ENCODE results near the gene CUL2.
A peak's percentile ranks its signal among the peaks of the same experiment; 100 is the strongest.

Gene CUL2

DNA sequence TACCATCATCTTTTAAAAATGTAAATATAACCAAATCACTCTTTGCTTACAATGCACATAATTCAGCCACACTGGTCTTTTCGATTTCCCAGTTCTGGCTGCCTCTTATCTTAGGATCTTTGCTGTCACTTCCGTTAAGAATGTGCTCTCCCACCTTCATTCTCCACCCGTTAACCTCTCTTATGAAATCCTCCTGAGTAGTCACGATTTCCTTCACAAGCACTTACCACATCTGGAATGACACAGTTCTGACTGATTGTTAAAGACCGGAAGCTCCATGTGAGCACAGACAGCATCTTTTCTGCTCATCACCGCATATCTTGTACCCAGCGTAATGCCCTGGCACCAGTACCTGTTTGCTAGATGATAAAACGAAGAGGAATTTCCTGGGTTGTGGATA, 84.3 kb downstream of the CUL2 start:
- H3K4me2 ChIP-seq (ENCODE audit: low read length): no peak overlapping the region
- H3K9ac ChIP-seq (ENCODE audit: low read length): no peak overlapping the region
- peaks cover 2% of the 10 kb centered on the region for H3K36me3 ChIP-seq (ENCODE audit: control insufficient read depth, insufficient read depth, low read length)
- no peak overlapping the region for H3K23ac ChIP-seq (ENCODE audit: low read length)
- no peak overlapping the region for H2AK5ac ChIP-seq (ENCODE audit: low read length)
- H4K5ac ChIP-seq (ENCODE audit: low read length): no peak overlapping the region
- no peak overlapping the region for H3K56ac ChIP-seq (ENCODE audit: low read length)
- DNase-seq: peak; percentile 21
- no peak overlapping the region for H3K27ac ChIP-seq (ENCODE audit: low read depth, low read length)
- no peak overlapping the region for H2BK5ac ChIP-seq (ENCODE audit: low read length)
- no peak overlapping the region for H3K4ac ChIP-seq (ENCODE audit: low read depth, low read length)
- H3K79me2 ChIP-seq (ENCODE audit: control insufficient read depth, insufficient read depth, low read length): no peaks in the 10 kb centered on the region
- H3K4me3 ChIP-seq (ENCODE audit: low read length): no peak overlapping the region
- no peak overlapping the region for H2BK15ac ChIP-seq (replicated peaks; ENCODE audit: low read depth)
- no peaks in the 10 kb centered on the region for H3K4me1 ChIP-seq (ENCODE audit: control insufficient read depth, low read depth, low read length)
- no CpG with 5 or more reads among the region's 8 CpGs for WGBS (ENCODE audit: extremely low coverage, insufficient coverage, low lambda C conversion rate)
- H2BK120ac ChIP-seq (ENCODE audit: low read depth, low read length): no peak overlapping the region
- no peaks in the 10 kb centered on the region for H3K79me1 ChIP-seq (ENCODE audit: low read length)
- H4K8ac ChIP-seq (ENCODE audit: low read depth, low read length): no peak overlapping the region
- H3K27me3 ChIP-seq (ENCODE audit: insufficient read depth, low read length, poor library complexity): no peaks in the 10 kb centered on the region
- H3K18ac ChIP-seq (ENCODE audit: low read length): no peak overlapping the region

GRCh38 chr10:35004651-35005050, 85.5 kb downstream of the CUL2 start:
- H2AK5ac ChIP-seq (ENCODE audit: low read length): no peak overlapping the region
- H2BK15ac ChIP-seq (replicated peaks; ENCODE audit: low read depth): no peak overlapping the region
- no peak for DNase-seq
- H3K27me3 ChIP-seq (ENCODE audit: insufficient read depth, low read length, poor library complexity): no peaks in the 10 kb centered on the region
- H2BK120ac ChIP-seq (ENCODE audit: low read depth, low read length): no peak overlapping the region
- no CpG with 5 or more reads among the region's 3 CpGs for WGBS (ENCODE audit: extremely low coverage, insufficient coverage, low lambda C conversion rate)
- no peak overlapping the region for H4K8ac ChIP-seq (ENCODE audit: low read depth, low read length)
- H3K9ac ChIP-seq (ENCODE audit: low read length): no peak overlapping the region
- H3K27ac ChIP-seq (ENCODE audit: low read depth, low read length): no peak overlapping the region
- no peak overlapping the region for H3K4ac ChIP-seq (ENCODE audit: low read depth, low read length)
- H3K4me3 ChIP-seq (ENCODE audit: low read length): no peak overlapping the region
- no peak overlapping the region for H2BK5ac ChIP-seq (ENCODE audit: low read length)
- no peaks in the 10 kb centered on the region for H3K4me1 ChIP-seq (ENCODE audit: control insufficient read depth, low read depth, low read length)
- no peak overlapping the region for H4K5ac ChIP-seq (ENCODE audit: low read length)
- H3K79me2 ChIP-seq (ENCODE audit: control insufficient read depth, insufficient read depth, low read length): no peaks in the 10 kb centered on the region
- H3K56ac ChIP-seq (ENCODE audit: low read length): no peak overlapping the region
- no peak overlapping the region for H3K18ac ChIP-seq (ENCODE audit: low read length)
- peaks cover 2% of the 10 kb centered on the region for H3K36me3 ChIP-seq (ENCODE audit: control insufficient read depth, insufficient read depth, low read length)
- H3K4me2 ChIP-seq (ENCODE audit: low read length): no peak overlapping the region
- no peak overlapping the region for H3K23ac ChIP-seq (ENCODE audit: low read length)
- no peaks in the 10 kb centered on the region for H3K79me1 ChIP-seq (ENCODE audit: low read length)

GRCh38 chr10:35003906-35004305, 86.2 kb downstream of the CUL2 start:
- no peak overlapping the region for H3K27ac ChIP-seq (ENCODE audit: low read depth, low read length)
- no peaks in the 10 kb centered on the region for H3K27me3 ChIP-seq (ENCODE audit: insufficient read depth, low read length, poor library complexity)
- H3K56ac ChIP-seq (ENCODE audit: low read length): no peak overlapping the region
- H3K9ac ChIP-seq (ENCODE audit: low read length): no peak overlapping the region
- H4K8ac ChIP-seq (ENCODE audit: low read depth, low read length): no peak overlapping the region
- no peaks in the 10 kb centered on the region for H3K4me1 ChIP-seq (ENCODE audit: control insufficient read depth, low read depth, low read length)
- no peak overlapping the region for H3K4me3 ChIP-seq (ENCODE audit: low read length)
- H3K79me1 ChIP-seq (ENCODE audit: low read length): no peaks in the 10 kb centered on the region
- no peaks in the 10 kb centered on the region for H3K79me2 ChIP-seq (ENCODE audit: control insufficient read depth, insufficient read depth, low read length)
- no peak overlapping the region for H3K18ac ChIP-seq (ENCODE audit: low read length)
- no peak overlapping the region for H2BK5ac ChIP-seq (ENCODE audit: low read length)
- H2BK120ac ChIP-seq (ENCODE audit: low read depth, low read length): no peak overlapping the region
- no peak overlapping the region for H3K23ac ChIP-seq (ENCODE audit: low read length)
- no peak overlapping the region for H2BK15ac ChIP-seq (replicated peaks; ENCODE audit: low read depth)
- WGBS (ENCODE audit: extremely low coverage, insufficient coverage, low lambda C conversion rate): no CpG with 5 or more reads among the region's 4 CpGs
- no peak for DNase-seq
- H3K36me3 ChIP-seq (ENCODE audit: control insufficient read depth, insufficient read depth, low read length): peaks cover 2% of the 10 kb centered on the region
- no peak overlapping the region for H3K4me2 ChIP-seq (ENCODE audit: low read length)
- H4K5ac ChIP-seq (ENCODE audit: low read length): no peak overlapping the region
- no peak overlapping the region for H2AK5ac ChIP-seq (ENCODE audit: low read length)
- H3K4ac ChIP-seq (ENCODE audit: low read depth, low read length): no peak overlapping the region

DNA sequence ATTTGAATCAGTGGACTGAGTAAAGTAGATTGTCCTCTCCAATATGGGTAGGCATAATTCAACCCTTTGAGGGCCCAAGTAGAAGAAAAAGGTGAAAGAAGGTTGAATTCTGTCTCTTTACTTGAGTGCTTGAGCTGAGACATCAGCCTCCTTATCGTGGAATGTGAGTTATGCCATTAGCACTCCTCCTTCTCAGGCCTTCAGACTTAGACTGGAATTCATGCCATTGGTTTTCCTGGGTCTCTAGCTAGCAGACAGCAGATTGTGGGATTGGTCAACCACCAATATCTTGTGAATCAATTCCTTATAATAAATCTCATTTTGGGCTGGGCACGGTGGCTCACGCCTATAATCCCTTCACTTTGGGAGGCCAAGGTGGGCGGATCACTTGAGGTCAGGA, 89.2 kb downstream of the CUL2 start:
- no peaks in the 10 kb centered on the region for H3K79me2 ChIP-seq (ENCODE audit: control insufficient read depth, insufficient read depth, low read length)
- H3K4ac ChIP-seq (ENCODE audit: low read depth, low read length): no peak overlapping the region
- no peak overlapping the region for H3K18ac ChIP-seq (ENCODE audit: low read length)
- H3K56ac ChIP-seq (ENCODE audit: low read length): no peak overlapping the region
- H3K4me1 ChIP-seq (ENCODE audit: control insufficient read depth, low read depth, low read length): no peaks in the 10 kb centered on the region
- WGBS (ENCODE audit: extremely low coverage, insufficient coverage, low lambda C conversion rate): no CpG with 5 or more reads among the region's 4 CpGs
- H4K8ac ChIP-seq (ENCODE audit: low read depth, low read length): no peak overlapping the region
- H3K79me1 ChIP-seq (ENCODE audit: low read length): no peaks in the 10 kb centered on the region
- H3K4me2 ChIP-seq (ENCODE audit: low read length): no peak overlapping the region
- H2BK15ac ChIP-seq (replicated peaks; ENCODE audit: low read depth): no peak overlapping the region
- H3K27ac ChIP-seq (ENCODE audit: low read depth, low read length): no peak overlapping the region
- no peak overlapping the region for H2BK120ac ChIP-seq (ENCODE audit: low read depth, low read length)
- no peak overlapping the region for H3K23ac ChIP-seq (ENCODE audit: low read length)
- DNase-seq: peak; percentile 81
- no peak overlapping the region for H3K4me3 ChIP-seq (ENCODE audit: low read length)
- no peaks in the 10 kb centered on the region for H3K36me3 ChIP-seq (ENCODE audit: control insufficient read depth, insufficient read depth, low read length)
- H2BK5ac ChIP-seq (ENCODE audit: low read length): no peak overlapping the region
- no peak overlapping the region for H2AK5ac ChIP-seq (ENCODE audit: low read length)
- H3K27me3 ChIP-seq (ENCODE audit: insufficient read depth, low read length, poor library complexity): no peaks in the 10 kb centered on the region
- no peak overlapping the region for H4K5ac ChIP-seq (ENCODE audit: low read length)
- H3K9ac ChIP-seq (ENCODE audit: low read length): no peak overlapping the region

GRCh38 chr10:34999532-34999931, 90.6 kb downstream of the CUL2 start:
- Histone ChIP-seq H3K9ac (ENCODE audit: low read length) (no peak overlapping the region), H2BK120ac (ENCODE audit: low read depth, low read length) (no peak overlapping the region), H3K27ac (ENCODE audit: low read depth, low read length) (no peak overlapping the region), H3K27me3 (ENCODE audit: insufficient read depth, low read length, poor library complexity) (no peaks in the 10 kb centered on the region), H4K5ac (ENCODE audit: low read length) (no peak overlapping the region), H2AK5ac (ENCODE audit: low read length) (no peak overlapping the region), H3K4ac (ENCODE audit: low read depth, low read length) (no peak overlapping the region), H4K8ac (ENCODE audit: low read depth, low read length) (no peak overlapping the region), H3K18ac (ENCODE audit: low read length) (no peak overlapping the region), H2BK5ac (ENCODE audit: low read length) (no peak overlapping the region), H3K4me2 (ENCODE audit: low read length) (no peak overlapping the region), H2BK15ac (replicated peaks; ENCODE audit: low read depth) (no peak overlapping the region), H3K56ac (ENCODE audit: low read length) (no peak overlapping the region), H3K4me3 (ENCODE audit: low read length) (no peak overlapping the region), H3K4me1 (ENCODE audit: control insufficient read depth, low read depth, low read length) (no peaks in the 10 kb centered on the region), H3K23ac (ENCODE audit: low read length) (no peak overlapping the region), H3K36me3 (ENCODE audit: control insufficient read depth, insufficient read depth, low read length) (no peaks in the 10 kb centered on the region), H3K79me2 (ENCODE audit: control insufficient read depth, insufficient read depth, low read length) (no peaks in the 10 kb centered on the region), H3K79me1 (ENCODE audit: low read length) (no peaks in the 10 kb centered on the region)
- DNase-seq: no peak
- WGBS (ENCODE audit: extremely low coverage, insufficient coverage, low lambda C conversion rate): no CpG with 5 or more reads among the region's 5 CpGs

GRCh38 chr10:34998940-34999339, 91.2 kb downstream of the CUL2 start:
- H3K27me3 ChIP-seq (ENCODE audit: insufficient read depth, low read length, poor library complexity): no peaks in the 10 kb centered on the region
- H3K56ac ChIP-seq (ENCODE audit: low read length): no peak overlapping the region
- H3K4ac ChIP-seq (ENCODE audit: low read depth, low read length): no peak overlapping the region
- H2AK5ac ChIP-seq (ENCODE audit: low read length): no peak overlapping the region
- H3K79me1 ChIP-seq (ENCODE audit: low read length): no peaks in the 10 kb centered on the region
- H3K9ac ChIP-seq (ENCODE audit: low read length): no peak overlapping the region
- H3K4me2 ChIP-seq (ENCODE audit: low read length): no peak overlapping the region
- no peak overlapping the region for H2BK120ac ChIP-seq (ENCODE audit: low read depth, low read length)
- H4K5ac ChIP-seq (ENCODE audit: low read length): no peak overlapping the region
- no peak overlapping the region for H3K23ac ChIP-seq (ENCODE audit: low read length)
- DNase-seq: no peak
- H3K79me2 ChIP-seq (ENCODE audit: control insufficient read depth, insufficient read depth, low read length): no peaks in the 10 kb centered on the region
- no peak overlapping the region for H2BK15ac ChIP-seq (replicated peaks; ENCODE audit: low read depth)
- H2BK5ac ChIP-seq (ENCODE audit: low read length): no peak overlapping the region
- WGBS (ENCODE audit: extremely low coverage, insufficient coverage, low lambda C conversion rate): no CpG with 5 or more reads among the region's 3 CpGs
- no peaks in the 10 kb centered on the region for H3K36me3 ChIP-seq (ENCODE audit: control insufficient read depth, insufficient read depth, low read length)
- no peak overlapping the region for H3K27ac ChIP-seq (ENCODE audit: low read depth, low read length)
- H3K4me3 ChIP-seq (ENCODE audit: low read length): no peak overlapping the region
- no peak overlapping the region for H4K8ac ChIP-seq (ENCODE audit: low read depth, low read length)
- no peak overlapping the region for H3K18ac ChIP-seq (ENCODE audit: low read length)
- H3K4me1 ChIP-seq (ENCODE audit: control insufficient read depth, low read depth, low read length): no peaks in the 10 kb centered on the region
